ENCODE results near the gene P3H2. TPM values are rescaled to one million over a fixed set of nuclear protein-coding genes. Genes with fewer than 3 reads are reported as not detected.

The P3H2 gene
- total and polyA plus RNA-seq, 2 donors (not counting 1 experiment from before 2014, with no cell fraction given): not detected

DNA sequence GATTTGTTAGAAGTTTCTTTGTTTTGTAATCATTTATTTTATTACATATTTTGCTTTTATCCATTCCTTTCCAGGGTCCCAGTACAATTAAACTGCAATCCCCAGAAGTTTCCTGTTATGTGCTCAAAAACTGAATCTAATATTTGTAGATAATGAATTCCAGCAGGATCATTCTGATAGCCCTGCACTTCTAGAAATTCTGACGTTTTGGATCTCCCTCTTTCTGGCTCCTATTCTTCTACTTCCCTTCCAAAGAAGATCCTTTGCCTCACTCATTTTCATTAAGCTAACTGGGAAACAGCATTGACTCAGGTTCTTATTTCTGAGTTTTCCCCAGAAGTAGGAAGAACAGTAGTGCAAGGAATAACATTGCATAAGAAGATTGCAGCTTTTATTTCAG lies 9.9 kb downstream of the P3H2 start:
- H3K9ac ChIP-seq (ENCODE audit: low read length): no peak overlapping the region
- no peak overlapping the region for H3K27ac Mint-ChIP-seq
- ChIA-PET POLR2A (no interaction called here), CTCF (no interaction called here)
- H3K27me3 Mint-ChIP-seq: no peaks in the 10 kb centered on the region
- no peak overlapping the region for H3K4me3 ChIP-seq (ENCODE audit: control extremely low read depth in 1 of 5, extremely low read depth in 1 of 5, insufficient read depth in 1 of 5, low read depth in 2 of 5, low read length in 4 of 5)
- DNase-seq (no peak), ATAC-seq (ENCODE audit: low read depth) (no peak)
- H3K4me3 Mint-ChIP-seq: no peak overlapping the region
- no peak overlapping the region for H3K27ac ChIP-seq (ENCODE audit: low read length in 2 of 2)
- H3K79me2 ChIP-seq (ENCODE audit: control insufficient read depth, insufficient read depth, low read length): no peaks in the 10 kb centered on the region
- WGBS (ENCODE audit: insufficient coverage): 40% methylated on average over 1 of the region's 1 CpG
- TF ChIP-seq EZH2 (IDR thresholded peaks at IDR 0.05; ENCODE audit: borderline replicate concordance, insufficient read depth, low read depth, low read length, poor library complexity, severe bottlenecking) (no peak), CTCF (IDR thresholded peaks at IDR 0.05) (no peak)
- H3K4me1 ChIP-seq (ENCODE audit: control insufficient read depth in 2 of 2, insufficient read depth in 2 of 2, low read length in 2 of 2): no peaks in the 10 kb centered on the region
- no peaks in the 10 kb centered on the region for H3K9me3 Mint-ChIP-seq (ENCODE audit: insufficient read depth)
- H2AFZ ChIP-seq (ENCODE audit: insufficient read depth, low read depth, low read length, poor library complexity, severe bottlenecking): no peak overlapping the region
- H3K4me2 ChIP-seq (replicated peaks; ENCODE audit: low read depth, low read length, poor library complexity, severe bottlenecking): no peak overlapping the region
- H3K36me3 ChIP-seq (replicated peaks in 1 of 2; ENCODE audit: control extremely low read depth in 1 of 2, control insufficient read depth in 1 of 2, extremely low read depth in 1 of 2, insufficient read depth in 2 of 2, low read length in 1 of 2): no peaks in the 10 kb centered on the region
- H3K4me1 Mint-ChIP-seq: no peaks in the 10 kb centered on the region
- H4K20me1 ChIP-seq (ENCODE audit: control insufficient read depth, insufficient read depth, low read length, poor library complexity, severe bottlenecking): no peaks in the 10 kb centered on the region
- peaks cover 0 to 3% (median 0%) of the 10 kb centered on the region in 4 experiments for H3K27me3 ChIP-seq (replicated peaks in 1 of 4; ENCODE audit: control extremely low read depth in 1 of 4, control insufficient read depth in 3 of 4, insufficient read depth in 4 of 4, low read length in 3 of 4)
- intact Hi-C loops (cut with micrococcal nuclease): no loop called here
- H3K9me3 ChIP-seq (ENCODE audit: control extremely low read depth in 1 of 3, control insufficient read depth in 2 of 3, insufficient read depth in 1 of 3, low read length in 2 of 3): no peaks in the 10 kb centered on the region

- H3K4me2 ChIP-seq (replicated peaks; ENCODE audit: low read depth, low read length, poor library complexity, severe bottlenecking): no peak overlapping the region
- no peak overlapping the region for H3K27ac ChIP-seq (ENCODE audit: low read length in 2 of 2)
- ChIA-PET POLR2A (no interaction called here), CTCF (no interaction called here)
- DNase-seq (no peak), ATAC-seq (ENCODE audit: low read depth) (no peak)
- no peak overlapping the region for H2AFZ ChIP-seq (ENCODE audit: insufficient read depth, low read depth, low read length, poor library complexity, severe bottlenecking)
- no peaks in the 10 kb centered on the region for H3K4me1 Mint-ChIP-seq
- no peak overlapping the region for H3K4me3 ChIP-seq (ENCODE audit: control extremely low read depth in 1 of 5, extremely low read depth in 1 of 5, insufficient read depth in 1 of 5, low read depth in 2 of 5, low read length in 4 of 5)
- H3K9ac ChIP-seq (ENCODE audit: low read length): no peak overlapping the region
- H3K4me3 Mint-ChIP-seq: no peak overlapping the region
- no peaks in the 10 kb centered on the region for H3K36me3 ChIP-seq (replicated peaks in 1 of 2; ENCODE audit: control extremely low read depth in 1 of 2, control insufficient read depth in 1 of 2, extremely low read depth in 1 of 2, insufficient read depth in 2 of 2, low read length in 1 of 2)
- no peaks in the 10 kb centered on the region for H3K9me3 ChIP-seq (ENCODE audit: control extremely low read depth in 1 of 3, control insufficient read depth in 2 of 3, insufficient read depth in 1 of 3, low read length in 2 of 3)
- no peaks in the 10 kb centered on the region for H4K20me1 ChIP-seq (ENCODE audit: control insufficient read depth, insufficient read depth, low read length, poor library complexity, severe bottlenecking)
- no peaks in the 10 kb centered on the region for H3K27me3 Mint-ChIP-seq
- H3K9me3 Mint-ChIP-seq (ENCODE audit: insufficient read depth): no peaks in the 10 kb centered on the region
- intact Hi-C loops (cut with micrococcal nuclease): no loop called here
- no peaks in the 10 kb centered on the region for H3K4me1 ChIP-seq (ENCODE audit: control insufficient read depth in 2 of 2, insufficient read depth in 2 of 2, low read length in 2 of 2)
- H3K79me2 ChIP-seq (ENCODE audit: control insufficient read depth, insufficient read depth, low read length): no peaks in the 10 kb centered on the region
- H3K27me3 ChIP-seq (replicated peaks in 1 of 4; ENCODE audit: control extremely low read depth in 1 of 4, control insufficient read depth in 3 of 4, insufficient read depth in 4 of 4, low read length in 3 of 4): peaks cover 0 to 3% (median 0%) of the 10 kb centered on the region in 4 experiments
- H3K27ac Mint-ChIP-seq: no peak overlapping the region
- no peak for TF ChIP-seq CTCF (IDR thresholded peaks at IDR 0.05)
- TF ChIP-seq EZH2 (IDR thresholded peaks at IDR 0.05; ENCODE audit: borderline replicate concordance, insufficient read depth, low read depth, low read length, poor library complexity, severe bottlenecking): no peak
Observed at GRCh38 chr3:190109441-190109840, 11.3 kb downstream of the P3H2 start.

Measured in B cell (primary cell).